Lower leg skin (tissue), 3 donors: ENCODE results near the gene SHISAL1.

Experiments used
- CTCF ChIP-seq, 3 donors: fragments of 450-650 bp; IDR thresholded peaks; one replicate each; pipeline ENCODE4 v1.5.1; 2016; ENCODE audit warnings: antibody characterized with exemption in 3 of 3, mild to moderate bottlenecking in 3 of 3, moderate library complexity in 2 of 3
- POLR2A ChIP-seq, 2 donors: fragments of 450-650 bp; IDR thresholded peaks; one replicate each; pipeline ENCODE4 v1.6.1; 2016 to 2017; ENCODE audit warnings: antibody characterized with exemption in 2 of 2, mild to moderate bottlenecking in 1 of 2, moderate library complexity in 1 of 2

- TF ChIP-seq POLR2A (IDR thresholded peaks at IDR 0.05): no peak
- TF ChIP-seq CTCF (IDR thresholded peaks at IDR 0.05): no peak
Measured at GRCh38 chr22:44214187-44214586, 98.6 kb downstream of the SHISAL1 start.
